GM11168 (cell line): ENCODE measurements around the gene IL17RA.

Experiments used
- in situ Hi-C: fragments of 300-500 bp; cut with MboI; formaldehyde crosslinking; loops from one replicate; pipeline ENCODE4 v1.12.0; 2022; ENCODE audit warnings: low sequenced_read_pairs; ENCODE audit not compliant: unreplicated experiment

Gene IL17RA

DNA sequence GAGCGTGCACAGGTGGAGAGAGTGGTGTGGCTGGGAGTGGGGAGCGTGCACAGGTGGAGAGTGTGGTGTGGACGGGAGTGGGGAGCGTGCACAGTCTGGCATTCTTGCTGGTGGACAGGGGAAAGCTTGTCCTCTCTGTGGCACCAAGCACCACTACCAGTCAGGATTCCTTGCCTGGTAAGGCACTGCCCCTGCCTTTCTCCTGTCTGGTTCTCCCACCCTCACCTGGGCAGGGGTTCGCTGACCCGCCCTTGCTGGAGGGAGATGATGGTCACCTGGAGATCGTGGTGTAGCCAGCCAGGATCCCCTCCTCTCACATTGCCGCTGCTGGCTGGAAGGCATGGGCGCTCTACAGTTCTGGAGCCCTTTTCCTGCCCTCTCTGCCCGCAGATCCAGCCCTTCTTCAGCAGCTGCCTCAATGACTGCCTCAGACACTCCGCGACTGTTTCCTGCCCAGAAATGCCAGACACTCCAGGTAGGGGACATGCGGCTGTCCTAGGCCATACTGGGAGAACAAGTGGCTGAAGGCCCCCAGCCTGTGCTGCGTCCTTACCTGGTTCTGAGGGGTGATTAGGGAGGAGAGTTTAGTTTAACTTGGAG lies 19.6 kb downstream of the IL17RA start:
- in situ Hi-C loops = no loop called here

DNA sequence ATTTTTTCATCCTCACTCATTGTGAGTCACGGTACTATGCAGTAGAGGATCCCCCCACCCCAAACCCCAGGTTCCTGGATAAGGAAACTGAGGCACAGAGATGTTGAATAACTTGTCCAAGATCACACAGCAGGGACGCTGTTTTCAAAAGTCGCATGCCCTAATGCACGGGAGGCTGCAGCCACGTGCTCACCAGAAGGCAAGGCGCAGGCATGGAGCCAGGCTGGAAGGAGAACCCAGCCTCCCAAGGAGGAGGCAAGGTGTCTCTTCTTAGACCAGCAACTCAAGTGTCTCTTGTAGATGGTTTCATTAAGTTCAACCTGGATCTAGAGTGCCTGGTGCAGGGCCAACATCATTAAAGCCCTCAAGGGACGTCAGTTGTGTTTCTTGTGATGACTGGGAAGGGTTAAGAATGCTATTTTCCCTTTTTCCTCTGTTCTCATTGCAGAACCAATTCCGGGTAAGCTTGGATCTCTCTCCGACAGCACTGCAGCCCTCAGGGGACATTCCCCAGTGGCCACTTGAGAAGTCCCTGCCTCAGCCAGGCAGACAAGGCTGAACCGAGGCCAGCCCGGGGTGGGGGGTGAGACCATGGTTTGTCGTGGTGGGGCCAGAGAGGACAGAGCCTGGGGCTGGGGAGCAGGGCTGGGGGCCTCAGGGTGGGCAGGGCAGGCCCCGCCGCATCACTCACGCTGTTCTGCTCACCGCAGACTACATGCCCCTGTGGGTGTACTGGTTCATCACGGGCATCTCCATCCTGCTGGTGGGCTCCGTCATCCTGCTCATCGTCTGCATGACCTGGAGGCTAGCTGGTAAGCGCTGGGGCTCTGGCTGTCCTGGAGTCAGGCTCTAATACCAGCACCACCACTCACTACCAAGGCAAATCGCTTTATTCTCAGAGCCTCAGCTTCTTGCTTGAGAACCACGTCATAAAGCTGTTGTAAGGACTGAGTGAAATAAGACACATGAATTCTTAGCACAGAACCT lies 20.6 kb downstream of the IL17RA start:
- in situ Hi-C loops = no loop called here

DNA sequence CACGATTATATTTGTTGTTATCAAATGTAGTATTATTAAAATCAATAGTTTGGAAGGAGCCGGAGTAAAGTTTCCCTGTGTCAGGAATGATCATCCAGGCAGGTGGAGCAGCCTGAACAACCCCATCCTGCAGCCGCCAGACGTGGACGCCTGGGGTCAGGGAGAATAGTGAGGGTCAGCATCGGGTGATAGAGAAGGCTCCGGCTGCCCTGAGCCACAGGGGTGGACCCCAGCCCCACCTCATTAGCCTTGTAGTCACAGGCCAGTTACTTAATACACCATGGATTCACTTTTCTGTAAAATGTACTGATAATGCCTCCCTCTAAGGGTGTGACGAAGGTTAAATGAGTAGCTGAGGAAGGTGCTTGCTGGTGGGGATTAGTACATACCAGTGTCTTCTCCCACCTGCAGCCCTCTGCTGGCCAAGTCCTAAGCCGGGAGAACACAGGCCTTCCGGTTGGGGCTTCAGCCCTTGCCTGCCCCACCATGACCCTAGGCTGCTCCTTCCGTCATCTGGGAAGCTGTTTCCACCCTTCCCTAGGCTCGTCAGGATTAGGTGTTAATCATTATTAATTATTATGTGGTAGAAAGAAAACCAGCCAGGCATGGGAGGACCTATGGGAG lies 21.5 kb downstream of the IL17RA start:
- in situ Hi-C loops = no loop called here

DNA sequence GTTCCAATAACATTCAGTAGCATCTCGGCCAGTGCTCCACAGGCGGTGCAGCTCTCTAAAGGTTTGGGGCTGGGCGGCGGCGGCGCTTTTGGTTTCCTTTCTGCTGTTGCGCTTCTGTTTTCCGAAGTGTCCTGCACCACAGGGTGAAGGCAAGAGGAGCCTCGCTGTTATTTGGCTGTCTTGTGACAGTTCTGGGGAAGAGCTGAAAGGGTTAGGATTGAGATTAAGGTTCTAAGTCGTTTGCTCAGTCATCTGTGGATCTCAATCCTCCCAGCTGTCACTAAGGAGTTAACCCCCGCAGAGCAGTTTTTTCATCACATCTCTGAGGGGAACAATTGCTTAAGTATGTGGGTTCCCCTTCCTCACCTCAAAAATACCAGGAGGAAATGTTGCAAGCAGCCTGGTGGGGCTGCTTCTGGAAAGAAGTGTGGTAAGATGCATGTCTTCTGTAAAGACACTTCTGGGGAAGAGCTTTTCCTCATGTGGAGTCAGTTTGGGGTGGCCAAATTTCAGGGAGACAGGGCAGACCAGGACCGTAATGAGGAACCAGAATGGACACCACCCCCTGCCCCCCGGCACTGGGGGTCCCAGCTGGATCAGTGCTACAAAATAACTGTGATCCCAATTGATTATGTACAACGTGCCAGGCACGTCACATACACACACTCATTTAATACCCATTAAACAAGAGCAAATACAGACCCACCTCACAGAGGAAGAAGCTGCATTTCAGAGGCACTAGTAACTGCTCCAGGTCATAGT lies 22.2 kb downstream of the IL17RA start:
- in situ Hi-C loops = no loop called here

DNA sequence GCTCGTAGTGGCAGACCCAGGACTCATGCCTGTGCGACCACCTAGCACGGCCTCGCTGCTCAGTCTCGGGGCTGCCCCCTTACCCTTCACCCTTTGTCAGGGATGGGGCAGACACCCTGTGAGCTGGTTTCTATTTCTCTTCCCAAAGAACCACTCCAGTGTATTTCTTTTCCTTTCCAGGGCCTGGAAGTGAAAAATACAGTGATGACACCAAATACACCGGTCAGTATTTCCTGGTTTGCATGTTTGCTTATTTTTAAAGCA lies 22.7 kb downstream of the IL17RA start:
- in situ Hi-C loops = no loop called here

DNA sequence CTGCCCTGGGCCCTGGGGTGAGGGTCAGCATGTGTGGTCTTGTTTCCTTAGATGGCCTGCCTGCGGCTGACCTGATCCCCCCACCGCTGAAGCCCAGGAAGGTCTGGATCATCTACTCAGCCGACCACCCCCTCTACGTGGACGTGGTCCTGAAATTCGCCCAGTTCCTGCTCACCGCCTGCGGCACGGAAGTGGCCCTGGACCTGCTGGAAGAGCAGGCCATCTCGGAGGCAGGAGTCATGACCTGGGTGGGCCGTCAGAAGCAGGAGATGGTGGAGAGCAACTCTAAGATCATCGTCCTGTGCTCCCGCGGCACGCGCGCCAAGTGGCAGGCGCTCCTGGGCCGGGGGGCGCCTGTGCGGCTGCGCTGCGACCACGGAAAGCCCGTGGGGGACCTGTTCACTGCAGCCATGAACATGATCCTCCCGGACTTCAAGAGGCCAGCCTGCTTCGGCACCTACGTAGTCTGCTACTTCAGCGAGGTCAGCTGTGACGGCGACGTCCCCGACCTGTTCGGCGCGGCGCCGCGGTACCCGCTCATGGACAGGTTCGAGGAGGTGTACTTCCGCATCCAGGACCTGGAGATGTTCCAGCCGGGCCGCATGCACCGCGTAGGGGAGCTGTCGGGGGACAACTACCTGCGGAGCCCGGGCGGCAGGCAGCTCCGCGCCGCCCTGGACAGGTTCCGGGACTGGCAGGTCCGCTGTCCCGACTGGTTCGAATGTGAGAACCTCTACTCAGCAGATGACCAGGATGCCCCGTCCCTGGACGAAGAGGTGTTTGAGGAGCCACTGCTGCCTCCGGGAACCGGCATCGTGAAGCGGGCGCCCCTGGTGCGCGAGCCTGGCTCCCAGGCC lies 23.7 kb downstream of the IL17RA start:
- in situ Hi-C loops = no loop called here

DNA sequence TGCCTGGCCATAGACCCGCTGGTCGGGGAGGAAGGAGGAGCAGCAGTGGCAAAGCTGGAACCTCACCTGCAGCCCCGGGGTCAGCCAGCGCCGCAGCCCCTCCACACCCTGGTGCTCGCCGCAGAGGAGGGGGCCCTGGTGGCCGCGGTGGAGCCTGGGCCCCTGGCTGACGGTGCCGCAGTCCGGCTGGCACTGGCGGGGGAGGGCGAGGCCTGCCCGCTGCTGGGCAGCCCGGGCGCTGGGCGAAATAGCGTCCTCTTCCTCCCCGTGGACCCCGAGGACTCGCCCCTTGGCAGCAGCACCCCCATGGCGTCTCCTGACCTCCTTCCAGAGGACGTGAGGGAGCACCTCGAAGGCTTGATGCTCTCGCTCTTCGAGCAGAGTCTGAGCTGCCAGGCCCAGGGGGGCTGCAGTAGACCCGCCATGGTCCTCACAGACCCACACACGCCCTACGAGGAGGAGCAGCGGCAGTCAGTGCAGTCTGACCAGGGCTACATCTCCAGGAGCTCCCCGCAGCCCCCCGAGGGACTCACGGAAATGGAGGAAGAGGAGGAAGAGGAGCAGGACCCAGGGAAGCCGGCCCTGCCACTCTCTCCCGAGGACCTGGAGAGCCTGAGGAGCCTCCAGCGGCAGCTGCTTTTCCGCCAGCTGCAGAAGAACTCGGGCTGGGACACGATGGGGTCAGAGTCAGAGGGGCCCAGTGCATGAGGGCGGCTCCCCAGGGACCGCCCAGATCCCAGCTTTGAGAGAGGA lies 24.5 kb downstream of the IL17RA start:
- in situ Hi-C loops = no loop called here

DNA sequence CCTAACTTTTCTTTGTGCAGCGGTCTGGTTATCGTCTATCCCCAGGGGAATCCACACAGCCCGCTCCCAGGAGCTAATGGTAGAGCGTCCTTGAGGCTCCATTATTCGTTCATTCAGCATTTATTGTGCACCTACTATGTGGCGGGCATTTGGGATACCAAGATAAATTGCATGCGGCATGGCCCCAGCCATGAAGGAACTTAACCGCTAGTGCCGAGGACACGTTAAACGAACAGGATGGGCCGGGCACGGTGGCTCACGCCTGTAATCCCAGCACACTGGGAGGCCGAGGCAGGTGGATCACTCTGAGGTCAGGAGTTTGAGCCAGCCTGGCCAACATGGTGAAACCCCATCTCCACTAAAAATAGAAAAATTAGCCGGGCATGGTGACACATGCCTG lies 25.2 kb downstream of the IL17RA start:
- in situ Hi-C loops = no loop called here

DNA sequence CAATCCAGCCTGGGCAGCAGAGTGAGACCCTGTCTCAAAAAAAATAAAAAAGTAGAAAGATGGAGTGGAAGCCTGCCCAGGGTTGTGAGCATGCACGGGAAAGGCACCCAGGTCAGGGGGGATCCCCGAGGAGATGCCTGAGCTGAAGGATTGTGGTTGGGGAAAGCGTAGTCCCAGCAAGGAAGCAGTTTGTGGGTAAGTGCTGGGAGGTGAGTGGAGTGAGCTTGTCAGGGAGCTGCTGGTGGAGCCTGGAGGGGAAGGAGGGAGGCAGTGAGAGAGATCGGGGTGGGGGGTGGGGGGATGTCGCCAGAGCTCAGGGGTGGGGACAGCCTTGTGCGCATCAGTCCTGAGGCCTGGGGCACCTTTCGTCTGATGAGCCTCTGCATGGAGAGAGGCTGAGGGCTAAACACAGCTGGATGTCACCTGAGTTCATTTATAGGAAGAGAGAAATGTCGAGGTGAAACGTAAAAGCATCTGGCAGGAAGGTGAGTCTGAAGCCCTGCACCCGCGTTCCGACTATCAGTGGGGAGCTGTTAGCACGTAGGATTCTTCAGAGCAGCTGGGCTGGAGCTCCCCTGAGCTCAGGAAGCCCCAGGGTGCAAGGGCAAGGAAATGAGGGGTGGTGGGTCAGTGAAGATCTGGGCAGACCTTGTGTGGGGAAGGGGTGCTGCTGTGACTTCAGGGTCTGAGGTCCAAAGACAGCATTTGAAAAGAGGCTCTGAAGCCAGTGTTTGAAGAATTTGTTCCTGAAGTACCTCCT lies 26.2 kb downstream of the IL17RA start:
- in situ Hi-C loops = no loop called here

DNA sequence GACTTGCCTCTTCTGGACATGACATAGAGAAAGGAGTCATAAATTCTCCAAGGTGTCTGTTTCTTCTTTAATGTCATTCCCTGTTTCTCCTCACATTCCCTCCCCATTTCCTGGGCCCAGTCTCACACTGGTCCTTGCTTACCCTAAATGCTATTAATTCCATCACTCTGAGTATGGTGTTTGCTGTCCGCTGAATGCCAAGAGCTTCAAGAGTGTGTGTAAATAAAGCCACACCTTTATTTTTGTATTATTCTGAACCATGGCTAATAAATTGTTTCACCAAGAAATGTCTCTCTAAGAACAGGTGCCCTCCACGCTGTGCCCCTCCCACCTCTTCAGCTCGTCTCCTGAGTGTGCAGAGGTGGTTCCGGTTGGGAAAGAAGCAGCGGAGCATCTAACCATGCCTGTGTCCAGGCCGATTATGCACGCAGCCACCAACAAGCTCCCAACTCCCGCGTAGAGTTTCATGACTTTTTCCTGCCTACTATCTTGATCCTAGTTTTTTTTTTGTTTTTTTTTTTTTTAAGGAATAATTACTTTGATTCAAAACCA lies 27.8 kb downstream of the IL17RA start:
- in situ Hi-C loops = no loop called here

DNA sequence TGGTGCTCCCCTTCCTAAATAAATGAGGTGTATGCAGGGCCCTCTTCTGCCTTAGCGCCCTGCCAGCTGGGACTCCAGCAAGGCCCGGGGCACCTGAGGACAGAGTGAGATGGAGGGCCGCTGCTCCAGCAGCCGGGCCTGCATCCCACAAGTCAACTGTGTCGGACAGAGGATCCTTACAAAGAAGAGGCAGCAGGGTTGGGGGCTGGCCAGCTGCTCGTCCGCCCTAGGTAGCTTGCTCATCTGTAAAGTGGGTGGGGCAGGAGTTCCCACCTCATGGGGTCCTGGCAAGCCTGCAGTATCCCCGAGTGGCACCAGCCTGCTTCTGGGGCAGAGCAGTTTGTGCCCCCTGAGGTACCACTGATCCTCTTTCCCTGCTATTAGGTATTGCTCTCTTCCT lies 28.8 kb downstream of the IL17RA start:
- in situ Hi-C loops = no loop called here

DNA sequence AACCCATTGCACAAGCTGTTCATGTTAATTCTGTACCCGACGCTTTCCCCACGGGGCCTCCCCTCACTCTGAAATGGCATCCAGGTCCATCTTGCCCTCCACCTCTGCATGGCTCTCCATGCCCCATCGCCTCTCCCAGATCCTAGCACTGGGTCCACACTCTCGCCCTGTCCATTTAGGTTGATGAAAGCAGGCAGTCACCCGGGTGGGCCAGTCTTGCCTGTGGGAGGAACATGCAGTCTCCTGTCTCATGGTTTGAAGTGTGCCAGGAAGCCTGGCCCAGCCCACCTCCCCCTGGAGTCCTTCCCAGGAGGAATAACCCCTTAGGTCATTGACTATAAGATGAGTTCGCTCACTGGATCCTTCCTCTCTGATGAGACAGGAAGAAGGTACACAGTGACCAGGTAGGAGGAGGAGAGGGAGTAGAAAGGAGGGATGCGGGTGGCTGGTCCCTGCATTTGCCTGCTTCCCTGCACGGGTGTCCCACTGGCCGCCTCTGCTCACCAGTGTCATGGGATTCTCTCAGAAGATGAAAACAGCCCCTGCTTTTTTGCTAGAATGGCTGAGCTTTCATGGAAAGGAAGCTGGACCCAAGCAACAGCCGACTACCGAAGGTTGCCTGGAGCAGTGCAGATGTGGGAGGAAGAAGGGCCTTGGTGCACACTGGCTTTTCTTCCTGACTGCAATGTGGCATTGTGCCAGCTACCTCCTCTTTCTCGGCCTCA lies 29.5 kb downstream of the IL17RA start:
- in situ Hi-C loops = no loop called here

DNA sequence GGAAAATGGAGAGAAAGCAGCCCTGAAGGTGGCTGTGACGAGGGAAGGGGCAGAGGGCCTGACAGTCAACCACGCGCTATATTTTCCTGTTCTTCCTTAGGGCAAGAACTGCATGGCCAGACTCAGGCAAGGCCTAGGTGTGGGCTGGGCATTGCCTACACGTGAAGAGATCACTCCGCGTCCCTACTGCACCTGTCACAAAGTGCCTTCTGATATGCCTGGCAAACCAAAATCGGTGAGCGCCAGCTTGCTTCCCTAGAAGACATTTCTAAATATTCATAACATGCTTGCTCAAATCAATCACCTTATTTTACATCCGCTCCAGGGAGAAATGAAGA lies 30.1 kb downstream of the IL17RA start:
- in situ Hi-C loops = no loop called here

DNA sequence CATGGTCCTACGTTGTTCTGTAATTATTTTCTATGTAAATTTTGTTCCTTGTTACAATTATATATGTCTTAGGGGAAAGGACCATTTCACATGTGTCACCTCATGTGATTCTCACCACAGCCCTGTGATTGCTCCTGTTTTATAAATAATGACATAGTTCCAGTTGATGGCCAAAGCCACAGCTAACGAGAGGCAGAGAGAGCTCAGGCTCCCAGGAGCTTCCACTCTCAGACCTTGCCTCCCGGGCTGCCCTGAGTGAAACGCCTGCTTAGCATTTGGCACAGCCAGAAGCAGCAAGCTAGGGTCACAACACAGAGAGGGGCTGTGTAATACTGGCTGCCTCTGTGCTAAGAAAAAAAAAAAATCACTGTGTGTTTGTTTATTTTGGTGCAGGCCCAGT lies 30.4 kb downstream of the IL17RA start:
- in situ Hi-C loops = no loop called here

DNA sequence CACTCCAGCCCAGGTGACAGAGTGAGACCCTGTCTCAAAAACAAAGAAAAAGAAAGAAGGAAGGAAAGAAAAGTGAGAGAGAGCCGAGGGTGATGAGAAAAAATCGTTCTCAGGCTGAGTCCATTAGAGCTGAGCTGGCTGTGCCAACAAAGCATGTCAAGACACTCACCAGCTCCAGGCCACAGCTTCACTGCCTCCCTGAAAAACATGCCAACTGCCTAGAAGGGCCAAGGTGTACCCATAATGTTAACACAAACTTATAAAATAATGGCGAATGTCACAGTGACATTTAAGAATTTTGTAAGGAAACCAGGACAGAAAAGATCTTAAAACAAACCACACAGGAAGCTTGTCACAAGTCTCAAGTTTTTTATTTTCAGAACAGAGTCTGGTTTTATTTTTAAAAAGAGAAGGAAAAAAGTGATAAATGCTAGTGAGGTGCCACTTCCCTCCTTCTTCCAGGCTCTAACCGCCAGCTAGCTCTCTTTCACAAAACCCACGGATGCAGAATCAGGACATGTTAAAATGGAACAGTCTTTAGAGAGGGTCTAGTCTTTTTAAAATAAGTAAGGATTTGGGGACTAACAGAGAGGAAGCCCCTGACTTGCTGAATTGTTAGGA lies 31.3 kb downstream of the IL17RA start:
- in situ Hi-C loops = no loop called here

DNA sequence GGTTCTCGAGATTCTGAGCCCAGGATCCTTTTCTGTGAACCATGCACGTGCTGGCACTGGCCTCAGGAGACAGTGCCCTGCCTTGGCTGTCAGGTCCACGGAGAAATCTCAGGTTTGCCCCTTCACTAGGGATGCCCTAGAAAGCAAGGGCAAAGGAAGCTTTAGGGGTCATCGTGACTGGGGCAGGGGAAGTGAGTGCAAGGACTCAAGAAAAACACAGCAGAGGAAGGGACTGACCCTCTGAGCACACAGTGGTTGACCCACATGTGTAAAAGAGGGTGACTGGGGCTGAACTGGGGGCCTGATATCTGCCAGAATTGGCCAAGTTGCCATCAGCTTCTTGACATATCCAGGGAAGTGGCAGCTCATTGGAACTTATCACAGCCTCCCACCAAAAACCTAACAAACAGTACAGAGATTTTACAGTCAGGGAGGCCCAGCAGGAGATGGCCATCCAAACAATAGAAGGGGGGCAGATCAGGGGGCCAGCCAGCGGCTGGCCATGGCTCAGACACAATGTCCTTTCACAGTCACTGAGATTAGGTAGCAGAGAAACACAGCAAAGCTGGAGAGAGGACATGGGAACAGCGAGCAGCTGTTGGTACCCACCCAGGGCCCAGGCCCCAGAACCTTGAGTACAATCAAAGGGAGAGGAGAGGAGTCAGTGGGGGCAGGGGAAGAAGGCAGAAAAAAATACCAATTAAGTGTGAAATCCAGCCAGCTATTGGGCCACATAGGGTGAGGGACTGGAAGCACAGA lies 32.0 kb downstream of the IL17RA start:
- in situ Hi-C loops = no loop called here

DNA sequence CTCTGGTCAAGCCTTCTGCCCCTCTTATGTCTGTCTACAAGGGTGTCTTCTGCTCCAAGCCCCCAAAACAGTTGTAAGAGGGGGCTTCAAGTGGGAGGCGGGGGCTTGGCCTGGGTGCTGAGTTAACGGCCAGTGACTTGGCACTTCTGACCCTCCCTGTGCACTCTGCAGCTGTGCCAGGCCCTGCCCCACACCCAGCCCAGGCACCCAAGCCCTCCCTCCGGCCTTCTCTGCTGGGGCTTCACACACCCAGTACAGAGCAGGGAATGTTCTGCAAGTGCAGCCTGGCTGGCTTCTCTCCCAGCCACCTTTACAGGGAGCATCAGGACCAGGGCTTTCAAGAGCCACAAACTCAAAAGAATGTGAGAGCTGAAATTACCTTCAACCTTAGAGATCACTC lies 32.6 kb downstream of the IL17RA start:
- in situ Hi-C loops = no loop called here
